GM21723 (cell line): Measurements from ENCODE around the gene TOX4.
"Not testable (repeated sequence)": the region's sequence is repeated elsewhere in the genome, so short reads cannot be mapped to it uniquely, and the experiment has no call there.

Source experiments
- ATAC-seq: cut with Tn5 transposase; IDR thresholded peaks from one replicate; pipeline ENCODE4 v1.9.1; 2021; ENCODE audit warnings: mild to moderate bottlenecking, moderate library complexity; ENCODE audit not compliant: unreplicated experiment

Gene TOX4

GRCh38 chr14:21533294-21533693, 56.3 kb downstream of the TOX4 start:
- ATAC-seq, result no peak

DNA sequence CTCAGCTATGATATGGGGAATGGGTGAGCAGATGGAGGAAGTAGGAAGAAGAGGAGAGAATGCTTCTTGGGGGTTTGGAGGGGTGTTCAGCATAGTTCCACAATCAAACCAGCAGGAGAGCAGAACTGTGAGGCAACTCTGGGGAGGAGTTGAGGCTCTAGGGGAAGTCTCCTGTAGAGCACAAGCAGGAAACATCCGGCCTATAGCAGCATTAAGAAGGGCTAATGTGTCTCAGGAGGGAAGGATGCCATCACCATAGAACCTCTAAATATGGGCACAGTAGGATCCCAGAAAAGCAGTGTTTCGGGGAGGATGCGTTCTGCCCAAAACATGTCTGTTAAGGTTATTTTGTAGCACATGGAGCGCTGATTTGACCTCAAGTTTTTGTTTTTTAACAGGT, 57.6 kb downstream of the TOX4 start:
- ATAC-seq, result no peak

DNA sequence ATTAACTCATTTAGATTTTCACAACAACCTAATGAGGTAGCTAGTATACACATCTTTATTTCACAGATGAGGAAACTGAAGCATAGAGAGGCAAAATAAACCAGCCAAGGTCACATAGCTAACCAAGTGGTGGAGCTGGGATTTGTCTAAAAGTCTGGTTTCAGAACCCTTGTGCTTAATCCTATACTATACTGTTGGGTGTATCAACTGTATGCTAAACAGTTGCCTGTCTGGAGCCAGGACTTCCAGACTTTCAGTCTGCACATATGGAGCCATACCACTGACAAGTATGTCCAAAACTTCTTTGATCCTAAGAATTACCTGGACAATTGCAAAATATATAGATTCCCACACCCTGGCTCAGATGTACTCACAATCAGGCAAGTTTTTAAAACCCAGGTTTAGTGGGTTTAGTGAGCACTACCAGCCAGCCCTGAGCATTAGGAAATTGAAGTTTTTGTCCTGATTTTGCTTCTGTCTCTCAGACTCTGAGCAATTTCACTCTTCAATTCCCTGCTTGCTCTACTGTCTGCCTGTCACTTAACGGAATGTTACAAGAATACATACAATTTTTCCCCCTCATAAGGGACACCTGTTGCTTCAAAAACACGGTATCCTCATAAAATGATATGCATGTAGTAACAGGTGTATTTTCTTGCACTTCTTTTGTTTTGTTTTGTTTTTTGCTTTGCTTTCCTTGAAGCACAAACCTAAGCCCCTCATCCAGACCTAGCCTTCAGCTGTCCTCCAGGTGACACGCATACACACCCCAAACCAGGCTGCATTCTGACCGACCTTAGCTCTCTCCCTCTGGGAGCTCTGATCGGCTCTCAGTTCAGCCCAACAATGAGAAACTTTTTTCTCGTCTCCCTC, 58.8 kb downstream of the TOX4 start:
- ATAC-seq, result no peak

DNA sequence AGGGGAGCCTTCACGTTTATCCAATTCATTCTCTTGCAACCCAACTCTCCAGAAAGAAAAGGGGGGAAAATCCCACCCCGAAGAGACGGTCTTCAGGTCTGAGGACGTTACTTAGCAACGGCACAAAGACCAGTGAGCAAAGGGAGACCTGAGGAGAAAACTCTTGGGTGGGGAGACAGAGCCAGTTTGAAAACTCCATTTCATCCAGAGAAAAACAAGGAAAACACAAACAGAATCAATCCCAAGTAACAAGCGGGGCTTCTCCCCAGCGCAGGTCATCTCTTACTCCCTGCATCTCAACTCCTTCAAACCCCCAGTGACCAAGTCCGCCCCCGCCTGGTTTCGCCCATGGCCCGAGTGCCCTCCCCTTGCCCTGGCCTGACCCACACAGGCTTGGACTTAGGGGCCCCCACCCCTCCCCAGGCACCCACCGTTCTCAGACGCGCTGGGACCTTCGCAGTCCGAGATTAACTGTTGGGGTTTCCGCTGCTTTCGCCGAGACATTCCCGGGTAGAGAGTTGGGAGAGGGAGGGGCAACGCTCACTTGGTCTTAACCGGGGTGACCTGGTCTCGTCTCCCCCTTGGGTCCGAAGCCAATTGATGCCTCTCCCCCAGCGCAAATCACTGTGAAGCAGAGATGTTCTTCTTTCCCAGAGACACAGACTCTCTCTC, 59.6 kb downstream of the TOX4 start:
- ATAC-seq, result no peak

GRCh38 chr14:21537090-21537424, 60.1 kb downstream of the TOX4 start:
- no peak for ATAC-seq

- no peak for ATAC-seq
These were observed 62.4 kb downstream of the TOX4 start for GRCh38 chr14:21539189-21539940.

GRCh38 chr14:21541413-21542074, 64.5 kb downstream of the TOX4 start:
- ATAC-seq, result no peak

DNA sequence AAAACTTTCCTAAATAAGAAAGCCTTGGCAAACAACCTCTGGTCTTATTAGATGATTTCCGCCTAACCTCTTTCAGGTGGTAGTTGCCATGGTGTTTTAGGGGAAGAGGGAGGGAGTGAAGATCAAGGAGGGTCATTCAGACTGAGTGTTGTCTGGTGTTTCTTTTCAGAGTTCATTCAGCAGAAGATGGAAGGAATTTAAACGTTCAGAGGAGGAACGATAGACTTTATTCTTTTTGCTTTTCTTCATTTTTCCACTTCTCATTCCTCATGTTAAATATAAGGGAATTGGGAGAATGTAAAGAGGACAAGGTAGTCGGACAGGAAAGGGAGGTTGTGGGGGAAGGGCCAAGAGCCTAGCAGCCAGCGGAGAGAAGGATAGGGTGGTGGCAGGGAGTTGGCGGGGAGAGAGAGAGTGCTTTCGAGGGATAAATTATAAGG, 66.5 kb downstream of the TOX4 start:
- ATAC-seq, result no peak

DNA sequence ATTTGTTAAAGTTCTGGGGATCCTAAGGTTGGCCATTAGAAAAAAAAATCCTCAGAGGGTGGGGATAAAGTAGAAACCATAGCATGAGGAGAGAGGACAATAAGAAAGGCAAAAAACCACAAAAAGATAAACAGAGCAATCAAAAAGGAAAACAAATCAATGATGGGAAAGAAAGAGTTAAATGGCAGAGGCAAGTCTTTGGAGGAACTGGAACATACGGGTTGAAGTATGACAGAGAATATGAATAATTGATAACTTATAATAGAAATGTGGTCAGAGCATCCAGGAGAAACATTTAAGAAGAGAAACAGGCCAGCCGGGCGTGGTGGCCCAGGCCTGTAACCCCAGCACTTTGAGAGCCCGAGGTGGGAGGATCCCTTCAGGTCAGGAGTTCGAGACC, 67.0 kb downstream of the TOX4 start:
- ATAC-seq, result no peak

DNA sequence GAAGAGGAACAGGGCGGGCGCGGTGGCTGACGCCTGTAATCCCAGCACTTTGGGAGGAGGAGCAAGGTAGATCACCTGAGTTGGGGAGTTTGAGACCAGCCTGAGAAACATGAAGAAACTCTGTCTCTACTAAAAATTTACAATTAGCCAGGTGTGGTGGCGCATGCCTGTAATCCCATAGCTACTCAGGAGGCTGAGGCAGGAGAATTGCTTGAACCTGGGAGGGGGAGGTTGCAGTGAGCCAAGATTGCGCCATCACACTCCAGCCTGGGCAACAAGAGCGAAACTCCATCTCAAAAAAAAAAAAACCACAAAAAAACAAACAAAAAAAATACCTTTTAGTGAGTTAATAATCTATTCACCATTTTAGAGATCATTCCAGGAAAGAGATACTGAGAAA, 67.6 kb downstream of the TOX4 start:
- ATAC-seq, result not testable (repeated sequence)
